ENCODE measurements around the gene USP1.

Gene USP1

DNA sequence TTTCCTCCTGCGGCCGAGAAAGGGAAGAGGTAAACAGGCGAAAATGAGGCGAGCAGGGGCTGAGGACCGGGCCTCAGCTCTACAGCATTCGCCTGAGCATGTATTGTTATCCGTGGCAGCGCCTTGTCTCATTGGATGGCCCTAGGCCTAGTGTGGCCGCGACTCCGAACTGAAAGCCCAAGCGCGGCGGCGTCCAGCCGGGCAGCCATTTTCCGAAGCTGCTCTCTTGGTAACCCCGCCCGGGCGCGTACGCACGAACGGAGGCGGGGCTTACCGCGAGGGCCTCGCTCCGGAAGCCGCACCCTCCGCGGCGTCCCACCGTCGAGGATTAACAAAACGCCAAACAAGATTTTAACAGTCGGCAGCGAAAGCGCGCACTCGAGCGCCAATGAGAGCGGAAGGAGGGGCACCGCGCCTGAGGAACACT is 797 bp upstream of the USP1 start:
- TF ChIP-seq ZNF274 (IDR thresholded peaks at IDR 0.05; ENCODE audit: low read depth, low read length), result no peak

GRCh38 chr1:62437273-62437940 is 558 bp downstream of the USP1 start:
- TF ChIP-seq ZNF274 (IDR thresholded peaks at IDR 0.05; ENCODE audit: low read depth, low read length), result no peak
- peak overlapping the region; percentile 99 for H3K4me3 ChIP-seq (ENCODE audit: low read length)

More for the DNA sequence above, 797 bp upstream of the USP1 start:
- H3K4me3 ChIP-seq (ENCODE audit: low read length), result peak overlapping the region; percentile 78

GRCh38 chr1:62438163-62438562 is 1.3 kb downstream of the USP1 start:
- no peak for TF ChIP-seq ZNF274 (IDR thresholded peaks at IDR 0.05; ENCODE audit: low read depth, low read length)
- H3K4me3 ChIP-seq (ENCODE audit: low read length), result peak overlapping the region; percentile 99

DNA sequence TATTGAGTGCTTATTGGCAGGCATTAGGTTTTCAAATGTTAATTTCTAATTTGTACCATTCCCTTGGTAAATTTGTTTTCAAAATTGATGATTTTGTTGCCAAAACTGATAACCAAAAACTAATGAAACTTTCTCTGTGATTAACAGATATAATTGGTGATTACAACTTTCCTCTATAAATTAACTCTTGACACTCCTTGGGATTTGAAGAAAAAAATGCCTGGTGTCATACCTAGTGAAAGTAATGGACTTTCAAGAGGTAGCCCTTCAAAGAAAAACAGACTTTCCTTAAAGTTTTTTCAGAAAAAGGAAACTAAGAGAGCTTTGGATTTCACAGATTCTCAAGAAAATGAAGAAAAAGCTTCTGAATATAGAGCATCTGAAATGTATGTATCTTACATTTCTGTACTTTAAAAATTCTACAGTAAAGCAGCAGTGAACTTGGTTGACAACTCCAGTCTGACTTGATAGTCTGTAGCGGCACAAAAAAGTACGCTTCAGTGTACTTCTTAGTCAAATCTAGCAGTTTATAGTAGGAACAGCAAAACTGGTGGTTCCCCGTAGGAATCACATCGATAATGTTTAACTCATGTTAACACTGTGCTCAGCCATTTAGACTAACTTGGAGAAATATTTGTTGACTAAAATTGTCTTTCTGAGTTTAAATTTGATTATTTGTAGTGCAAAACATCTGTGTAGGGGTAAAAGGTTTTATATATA is 3.0 kb downstream of the USP1 start:
- H3K4me3 ChIP-seq (ENCODE audit: low read length), result peak overlapping the region; percentile 99; the same call in 1 of the 2 replicates
- no peak for TF ChIP-seq ZNF274 (IDR thresholded peaks at IDR 0.05; ENCODE audit: low read depth, low read length)

GRCh38 chr1:62444701-62445100 is 7.9 kb downstream of the USP1 start:
- no peak overlapping the region for H3K4me3 ChIP-seq (ENCODE audit: low read length)
- no peak for TF ChIP-seq ZNF274 (IDR thresholded peaks at IDR 0.05; ENCODE audit: low read depth, low read length)

DNA sequence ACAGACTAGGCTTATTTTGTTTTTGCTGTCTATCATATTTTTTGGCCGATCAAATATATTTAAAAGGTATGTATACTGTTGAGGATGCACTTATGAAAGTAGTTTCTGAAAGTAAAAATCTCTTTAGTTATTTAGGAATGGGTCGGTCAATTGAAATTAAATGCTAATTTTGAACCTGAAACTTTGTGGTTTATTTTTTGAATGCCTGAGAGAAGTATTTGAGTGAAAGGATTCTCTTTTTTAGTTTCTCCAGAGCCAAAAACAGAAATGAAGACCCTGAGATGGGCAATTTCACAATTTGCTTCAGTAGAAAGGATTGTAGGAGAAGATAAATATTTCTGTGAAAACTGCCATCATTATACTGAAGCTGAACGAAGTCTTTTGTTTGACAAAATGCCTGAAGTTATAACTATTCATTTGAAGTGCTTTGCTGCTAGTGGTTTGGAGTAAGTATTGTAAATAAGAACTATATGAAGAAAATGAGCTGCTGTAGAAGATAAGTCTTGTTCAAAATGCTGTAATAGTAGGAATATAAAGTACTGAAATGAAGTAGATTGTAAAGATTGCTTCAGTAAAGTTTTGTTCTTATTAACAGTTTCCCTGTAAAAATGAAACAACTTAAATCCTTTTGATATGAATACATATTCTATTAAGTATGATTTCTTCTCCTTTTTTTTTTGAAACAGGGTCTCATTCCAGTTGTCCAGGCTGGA is 11.5 kb downstream of the USP1 start:
- TF ChIP-seq ZNF274 (IDR thresholded peaks at IDR 0.05; ENCODE audit: low read depth, low read length), result no peak
- H3K4me3 ChIP-seq (ENCODE audit: low read length), result no peak overlapping the region

DNA sequence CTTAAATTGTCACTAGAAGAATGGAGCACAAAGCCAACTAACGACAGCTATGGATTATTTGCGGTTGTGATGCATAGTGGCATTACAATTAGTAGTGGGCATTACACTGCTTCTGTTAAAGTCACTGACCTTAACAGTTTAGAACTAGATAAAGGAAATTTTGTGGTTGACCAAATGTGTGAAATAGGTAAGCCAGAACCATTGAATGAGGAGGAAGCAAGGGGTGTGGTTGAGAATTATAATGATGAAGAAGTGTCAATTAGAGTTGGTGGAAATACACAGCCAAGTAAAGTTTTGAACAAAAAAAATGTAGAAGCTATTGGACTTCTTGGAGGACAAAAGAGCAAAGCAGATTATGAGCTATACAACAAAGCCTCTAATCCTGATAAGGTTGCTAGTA is 13.5 kb downstream of the USP1 start:
- no peak for TF ChIP-seq ZNF274 (IDR thresholded peaks at IDR 0.05; ENCODE audit: low read depth, low read length)

DNA sequence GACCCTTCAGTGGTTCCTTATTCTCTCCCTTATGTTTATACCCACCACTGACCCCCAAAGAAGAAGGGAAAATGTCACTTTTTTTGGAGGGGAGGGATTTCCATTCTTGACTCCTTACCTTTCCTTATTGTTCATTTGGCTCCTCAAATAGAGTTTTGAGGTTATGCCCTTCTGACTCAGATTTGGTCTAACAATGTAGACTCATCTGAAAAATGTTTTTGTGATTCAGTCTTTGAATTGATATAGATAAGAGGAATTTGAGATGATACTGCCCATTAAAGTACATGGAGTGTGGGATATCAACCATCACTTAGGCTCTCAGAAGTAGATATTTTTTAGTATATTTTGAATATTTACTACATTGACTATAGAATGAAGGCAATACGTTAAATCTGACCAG is 16.1 kb downstream of the USP1 start:
- TF ChIP-seq ZNF274 (IDR thresholded peaks at IDR 0.05; ENCODE audit: low read depth, low read length), result no peak
- no peak overlapping the region for H3K4me3 ChIP-seq (ENCODE audit: low read length)

More for the DNA sequence above, 13.5 kb downstream of the USP1 start:
- no peak overlapping the region for H3K4me3 ChIP-seq (ENCODE audit: low read length)

DNA sequence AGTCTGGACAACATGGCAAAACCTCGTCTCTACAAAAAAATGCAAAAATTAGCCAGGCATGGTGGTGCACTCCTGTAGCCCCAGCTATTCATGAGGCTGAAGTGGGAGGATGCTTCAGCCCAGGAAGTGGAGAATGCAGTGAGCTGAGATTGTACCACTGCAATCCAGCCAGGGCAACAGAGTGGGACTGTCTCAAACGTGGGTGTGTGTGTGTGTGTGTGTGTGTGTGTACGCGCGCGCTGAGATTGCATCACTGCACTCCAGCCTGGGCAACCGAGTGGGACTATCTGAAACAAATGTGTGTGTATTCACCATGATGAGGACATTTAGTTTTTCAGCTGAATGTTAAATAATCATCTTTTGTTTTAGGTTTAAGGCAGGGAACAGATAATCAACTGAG is 21.1 kb downstream of the USP1 start:
- no peak for TF ChIP-seq ZNF274 (IDR thresholded peaks at IDR 0.05; ENCODE audit: low read depth, low read length)
- H3K4me3 ChIP-seq (ENCODE audit: low read length), result no peak overlapping the region

DNA sequence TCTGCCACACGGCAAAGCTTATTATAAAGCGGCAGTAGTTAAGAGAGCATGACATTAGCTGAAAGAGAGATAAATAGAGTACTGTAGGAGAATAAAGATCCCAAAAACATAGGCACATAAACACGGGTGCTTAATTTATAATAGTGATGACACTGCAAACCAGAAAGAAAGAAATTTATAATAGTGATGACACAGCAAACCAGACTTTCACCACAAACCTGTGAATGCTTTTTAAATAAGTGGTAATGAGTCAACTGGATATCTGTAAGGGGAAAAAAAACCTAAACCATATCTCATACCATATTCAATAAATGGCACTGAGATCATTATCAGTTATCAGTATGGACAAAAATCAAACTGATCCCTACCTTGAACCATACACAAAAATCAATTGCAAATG is 25.5 kb downstream of the USP1 start:
- TF ChIP-seq ZNF274 (IDR thresholded peaks at IDR 0.05; ENCODE audit: low read depth, low read length), result no peak
- no peak overlapping the region for H3K4me3 ChIP-seq (ENCODE audit: low read length)

DNA sequence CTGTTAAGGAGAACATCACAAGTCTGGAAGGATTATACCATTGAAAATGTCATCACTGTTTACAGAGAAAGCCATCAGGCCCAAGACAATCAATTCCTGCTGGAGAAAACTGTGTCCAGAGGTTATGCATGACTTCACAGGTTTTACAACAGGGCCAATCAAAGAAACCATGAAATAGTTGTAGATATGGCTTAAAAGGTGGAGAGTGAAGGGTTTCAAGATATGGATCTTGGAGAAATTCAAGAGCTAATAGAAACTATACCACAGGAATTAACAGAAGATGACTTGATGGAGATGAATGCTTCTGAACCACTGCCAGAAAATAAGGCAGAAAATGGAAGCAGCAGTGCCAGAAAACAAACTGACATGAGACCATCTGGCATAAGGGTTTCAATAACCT is 30.2 kb downstream of the USP1 start:
- TF ChIP-seq ZNF274 (IDR thresholded peaks at IDR 0.05; ENCODE audit: low read depth, low read length), result no peak
- H3K4me3 ChIP-seq (ENCODE audit: low read length), result no peak overlapping the region

DNA sequence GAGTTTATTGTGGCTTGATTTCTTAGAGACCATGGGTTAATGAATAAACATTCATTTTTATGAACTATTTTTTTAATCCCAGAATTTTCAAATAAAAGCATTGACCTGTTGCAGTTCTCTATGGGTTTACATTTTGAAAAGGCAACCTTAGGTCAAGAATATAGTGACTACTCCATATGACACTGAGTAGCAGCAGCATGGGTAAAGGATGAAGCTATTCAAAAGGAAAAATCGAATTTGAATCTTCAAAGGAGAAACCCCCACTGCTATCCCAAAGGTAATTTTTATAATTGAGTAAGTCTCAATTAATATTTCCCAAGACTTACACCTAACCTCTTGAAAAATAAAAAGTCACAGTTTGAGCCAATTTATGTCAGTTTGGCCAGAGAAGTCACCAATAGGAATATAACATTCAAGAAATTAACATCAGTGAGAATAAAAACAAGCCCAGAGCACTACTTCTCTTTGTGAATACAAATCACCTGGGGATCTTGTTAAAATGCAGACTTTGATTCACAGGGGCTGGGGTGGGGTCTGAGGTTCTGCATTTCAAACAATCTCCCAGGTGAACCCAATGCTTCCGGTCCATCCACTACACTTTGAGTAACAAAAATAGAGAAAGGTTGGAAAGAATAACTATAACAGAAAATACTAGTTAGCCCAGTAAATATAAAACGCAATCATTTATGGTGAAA is 39.8 kb downstream of the USP1 start:
- H3K4me3 ChIP-seq (ENCODE audit: low read length), result no peak overlapping the region
- TF ChIP-seq ZNF274 (IDR thresholded peaks at IDR 0.05; ENCODE audit: low read depth, low read length), result no peak

GRCh38 chr1:62481681-62482080 is 44.8 kb downstream of the USP1 start:
- no peak overlapping the region for H3K4me3 ChIP-seq (ENCODE audit: low read length)
- TF ChIP-seq ZNF274 (IDR thresholded peaks at IDR 0.05; ENCODE audit: low read depth, low read length), result no peak

DNA sequence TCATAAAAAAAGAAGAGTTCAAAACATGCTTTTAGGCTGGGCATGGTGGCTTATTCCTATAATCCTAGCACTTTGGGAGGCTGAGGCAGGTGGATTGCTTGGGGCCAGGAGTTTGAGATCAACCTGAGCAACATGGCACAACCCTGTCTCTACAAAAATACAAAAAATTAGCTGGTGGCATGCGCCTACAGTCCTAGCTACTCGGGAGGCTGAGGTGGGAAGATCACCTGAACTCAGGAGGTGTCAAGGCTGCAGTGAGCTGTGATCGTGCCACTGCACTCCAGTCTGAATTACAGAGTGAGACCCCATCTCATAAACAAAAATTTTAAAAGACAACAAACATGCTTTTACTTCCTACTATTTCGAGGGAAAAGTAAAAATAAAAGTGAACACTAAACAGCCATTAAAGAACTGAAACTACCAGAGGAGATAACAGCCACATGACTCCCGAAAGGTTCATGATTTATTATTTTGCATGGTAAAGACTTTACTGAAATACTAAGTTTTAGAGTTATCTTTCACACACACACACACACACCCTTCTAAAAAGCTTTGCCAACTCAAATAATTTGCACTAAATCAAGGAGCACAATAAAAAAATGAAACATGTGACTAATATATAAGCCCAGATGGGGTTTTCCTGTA is 48.1 kb downstream of the USP1 start:
- TF ChIP-seq ZNF274 (IDR thresholded peaks at IDR 0.05; ENCODE audit: low read depth, low read length), result no peak
- H3K4me3 ChIP-seq (ENCODE audit: low read length), result peak overlapping the region; percentile 19; the same call in 1 of the 2 replicates

Data from GM08714 (cell line).